ENCODE measurements around the gene GBP2.
"Not testable (repeated sequence)": the region's sequence is repeated elsewhere in the genome, so short reads cannot be mapped to it uniquely, and the experiment has no call there.

Gene GBP2

GRCh38 chr1:89128003-89128458 lies 2.1 kb upstream of the GBP2 start:
- DNase-seq = not testable (repeated sequence)

- not testable (repeated sequence) for DNase-seq
Measured at GRCh38 chr1:89126602-89127565, 970 bp upstream of the GBP2 start.

GRCh38 chr1:89125240-89125912 lies 538 bp downstream of the GBP2 start:
- no peak for DNase-seq

- DNase-seq = no peak
Measured at GRCh38 chr1:89121641-89122040, 4.3 kb downstream of the GBP2 start.

- DNase-seq = no peak
Measured at GRCh38 chr1:89114662-89115061, 11.3 kb downstream of the GBP2 start.

- peak in 2 of 51 donors; percentile 4 to 7 for DNase-seq
Measured at GRCh38 chr1:89112871-89113613, 12.9 kb downstream of the GBP2 start.

- no peak for DNase-seq
Measured at GRCh38 chr1:89104687-89105086, 21.2 kb downstream of the GBP2 start.

- no peak for DNase-seq
Measured at GRCh38 chr1:89104147-89104546, 21.8 kb downstream of the GBP2 start.

GRCh38 chr1:89102021-89102420 lies 23.9 kb downstream of the GBP2 start:
- no peak for DNase-seq

- DNase-seq = no peak
Measured at GRCh38 chr1:89100412-89100811, 25.5 kb downstream of the GBP2 start.

GRCh38 chr1:89098857-89099256 lies 27.1 kb downstream of the GBP2 start:
- no peak for DNase-seq

- DNase-seq = no peak
Measured at GRCh38 chr1:89095737-89096136, 30.2 kb downstream of the GBP2 start.

- DNase-seq = no peak
Measured at GRCh38 chr1:89089962-89090361, 36.0 kb downstream of the GBP2 start.

- DNase-seq = no peak
Measured at GRCh38 chr1:89088572-89088971, 37.3 kb downstream of the GBP2 start.

GRCh38 chr1:89087241-89087640 lies 38.7 kb downstream of the GBP2 start:
- DNase-seq = no peak

- DNase-seq = peak in 5 of 51 donors; percentile 3 to 29 (median 13)
Measured at GRCh38 chr1:89085781-89086180, 40.1 kb downstream of the GBP2 start.

GRCh38 chr1:89081005-89081404 lies 44.9 kb downstream of the GBP2 start:
- DNase-seq = peak in 1 of 51 donors; percentile 5

- DNase-seq = not testable (repeated sequence)
Measured at GRCh38 chr1:89080068-89080467, 45.8 kb downstream of the GBP2 start.

GRCh38 chr1:89072466-89073065 lies 53.3 kb downstream of the GBP2 start:
- DNase-seq = not testable (repeated sequence)

- no peak for DNase-seq
Measured at GRCh38 chr1:89070509-89070908, 55.4 kb downstream of the GBP2 start.

- DNase-seq = no peak
Measured at GRCh38 chr1:89069951-89070350, 56.0 kb downstream of the GBP2 start.

All from hypothalamus (tissue), 51 donors.